Ovary (tissue), 9 donors: Measurements from ENCODE around the gene VPS8. TPM values are rescaled to one million over a fixed set of nuclear protein-coding genes. Genes with fewer than 3 reads are reported as not detected.

Experiments
- DNase-seq, 5 donors: peaks; one replicate each; pipeline ENCODE4 v3.0.0-alpha.2; 2019 to 2020
- H3K27ac ChIP-seq, 2 donors: fragments of 200-600 bp; one replicate each; pipeline versions ENCODE4 v1.5.1 to v1.8.0; 2019 to 2022
- H3K27me3 ChIP-seq: fragments of 200-600 bp; one replicate; pipeline ENCODE4 v1.8.0; 2022
- H3K36me3 ChIP-seq: fragments of 200-600 bp; sonication (generic); one replicate; pipeline ENCODE4 v1.5.1; 2019
- H3K4me1 ChIP-seq: one replicate; pipeline ENCODE4 v1.8.1; 2013; ENCODE audit warnings: mild to moderate bottlenecking, moderate library complexity; ENCODE audit not compliant: insufficient read depth
- H3K4me3 ChIP-seq: fragments of 200-600 bp; sonication (generic); one replicate; pipeline ENCODE4 v1.5.1; 2017
- H3K9me3 ChIP-seq, 2 donors: fragments of 200-600 bp in 1 of 2; sonication (generic) in 1 of 2; one replicate each; pipeline versions ENCODE4 v1.5.1 to v1.8.1; 2013 to 2019; ENCODE audit warnings: mild to moderate bottlenecking in 1 of 2, moderate library complexity in 1 of 2
- CTCF ChIP-seq, 3 donors: fragments of 450-650 bp in 2 of 3; fragments of 200-600 bp in 1 of 3; IDR thresholded peaks; one replicate each; pipeline versions ENCODE4 v1.5.1 to v1.8.0; 2016 to 2022; ENCODE audit warnings: antibody characterized with exemption in 3 of 3, mild to moderate bottlenecking in 1 of 3
- EP300 ChIP-seq: sonication (generic); formaldehyde crosslinking; IDR thresholded peaks from one replicate; pipeline ENCODE4 v1.6.1; 2017; ENCODE audit warnings: antibody characterized with exemption
- POLR2A ChIP-seq: fragments of 450-650 bp; IDR thresholded peaks from one replicate; pipeline ENCODE4 v1.6.1; 2017; ENCODE audit warnings: antibody characterized with exemption, mild to moderate bottlenecking, moderate library complexity
- WGBS, 3 donors: extraction: QIAGEN DNeasy Blood & Tissue Kit in 1 of 3; methylation state at CpG; one replicate each; pipeline versions ENCODE4 v1.1.5 to v1.1.7; 2013 to 2017; 5-methylcytosine and 5-hydroxymethylcytosine counted together
- intact Hi-C, 4 donors: fragments of 100-400 bp; cut with DNase I; formaldehyde crosslinking; loops; one replicate each; pipeline versions ENCODE4 v1.11.0 to v1.15.1; 2022 to 2023
- polyA plus RNA-seq, 2 donors: library from polyadenylated mRNA; stranded (reverse); fragments of 200-250 nt in 1 of 2; fragments of 350-450 nt in 1 of 2; fragmentation: Illumina TruSeq in 1 of 2; extraction: RNeasy Lipid Tissue Mini Kit (QIAGEN cat#74804) in 1 of 2; gene quantifications; one replicate each; pipeline ENCODE4 v1.2.3, GENCODE V29; 2013 to 2014
- total RNA-seq, 7 donors: library from RNA; depleted of rRNA in 2 of 7; stranded (reverse); fragments of >200 nt in 2 of 7; fragmentation: NEBNext Ultra II Directional in 3 of 7; extraction: Animal tissue kit (Norgen Biotek cat#: 25700) in 3 of 7; gene quantifications; one replicate each; pipeline versions ENCODE4 v1.1.0 to v1.2.4, GENCODE V29; 2016 to 2023
- donor health status: DM: no; HTN: no; CAD: no; lungs with moderate emphysema.
- donor health status: DM: no; HTN: no; CAD: no.
- donor health status: Bipolar disorder and iron deficiency.
- donor health status: DM: yes; HTN: yes; CAD: no.
- donor health status: DM: no; HTN: no; CAD: no.
- donor health status: DM: yes; HTN: yes; CAD: no.

VPS8 gene
- total and polyA plus RNA-seq, 9 donors = 15.0 to 58.8 (median 42.7) TPM

GRCh38 chr3:184777566-184778356 is 34.2 kb upstream of the VPS8 start:
- H3K36me3 ChIP-seq = no peaks in the 10 kb centered on the region
- WGBS, 3 donors = 20 to 30% (median 24%) methylated on average over 11 of the region's 11 CpGs
- peaks cover 1% of the 10 kb centered on the region for H3K4me1 ChIP-seq
- DNase-seq = peak; percentile 85 to 96 (median 87)
- H3K4me3 ChIP-seq = no peak overlapping the region
- intact Hi-C loops = loop anchor here in 1 of 4 donors (5.0 kb wide), 1 partner anchor 45 kb away; no protein-coding TSS in a partner anchor
- no peaks in the 10 kb centered on the region for H3K27me3 ChIP-seq
- no peaks in the 10 kb centered on the region for H3K9me3 ChIP-seq
- TF ChIP-seq CTCF (IDR thresholded peaks at IDR 0.05) (peak; percentile 71 to 96 (median 96)), POLR2A (no peak)
- no peak overlapping the region for H3K27ac ChIP-seq

- no peak for TF ChIP-seq CTCF (IDR thresholded peaks at IDR 0.05)
- no peak for TF ChIP-seq POLR2A
- TF ChIP-seq EP300 = no peak
- peak in 1 of 5 donors; percentile 7 for DNase-seq
- WGBS, 3 donors = 50 to 58% (median 56%) methylated on average over 26 of the region's 26 CpGs
These were observed 33.3 kb upstream of the VPS8 start for GRCh38 chr3:184778426-184779332.

GRCh38 chr3:184780981-184781515 is 30.9 kb upstream of the VPS8 start:
- intact Hi-C loops = no loop called here
- 68 to 86% (median 80%) methylated on average over 6 of the region's 6 CpGs for WGBS, 3 donors
- no peaks in the 10 kb centered on the region for H3K36me3 ChIP-seq
- no peaks in the 10 kb centered on the region for H3K9me3 ChIP-seq
- no peak for DNase-seq
- no peak overlapping the region for H3K27ac ChIP-seq
- H3K4me3 ChIP-seq = no peak overlapping the region
- TF ChIP-seq CTCF (IDR thresholded peaks at IDR 0.05) = no peak
- TF ChIP-seq POLR2A = no peak
- no peak for TF ChIP-seq EP300
- H3K4me1 ChIP-seq = peaks cover 1% of the 10 kb centered on the region
- H3K27me3 ChIP-seq = no peaks in the 10 kb centered on the region

More at GRCh38 chr3:184778426-184779332, 33.3 kb upstream of the VPS8 start:
- H3K4me3 ChIP-seq = no peak overlapping the region
- H3K9me3 ChIP-seq = no peaks in the 10 kb centered on the region
- intact Hi-C loops = loop anchor here in 1 of 4 donors (5.0 kb wide), 1 partner anchor 46 kb away; no protein-coding TSS in a partner anchor
- H3K27ac ChIP-seq = no peak overlapping the region
- no peaks in the 10 kb centered on the region for H3K27me3 ChIP-seq
- H3K4me1 ChIP-seq = peaks cover 1% of the 10 kb centered on the region
- H3K36me3 ChIP-seq = no peaks in the 10 kb centered on the region

- Histone ChIP-seq H3K9me3 (no peaks in the 10 kb centered on the region), H3K4me1 (peaks cover 6% of the 10 kb centered on the region), H3K27ac (no peak overlapping the region), H3K4me3 (no peak overlapping the region), H3K27me3 (no peaks in the 10 kb centered on the region), H3K36me3 (no peaks in the 10 kb centered on the region)
- WGBS, 3 donors = 93 to 96% (median 95%) methylated on average over 4 of the region's 4 CpGs
- no peak for DNase-seq
- no peak for TF ChIP-seq EP300
- no peak for TF ChIP-seq POLR2A
- no peak for TF ChIP-seq CTCF (IDR thresholded peaks at IDR 0.05)
- intact Hi-C loops = no loop called here
These were observed 30.2 kb upstream of the VPS8 start for GRCh38 chr3:184781801-184782200.
